Vagina (tissue), 2 donors: ENCODE measurements around the gene TFG.

Source experiments
- CTCF ChIP-seq, 3 experiments: fragments of 450-650 bp in 2 of 3; fragments of 200-600 bp in 1 of 3; sonication (generic) in 1 of 3; IDR thresholded peaks; one replicate each; pipeline ENCODE4 v1.5.1; 2017 to 2019; ENCODE audit warnings: antibody characterized with exemption in 3 of 3, mild to moderate bottlenecking in 2 of 3, moderate library complexity in 2 of 3
- POLR2AphosphoS5 ChIP-seq, 2 donors: sonication (generic); formaldehyde crosslinking; IDR thresholded peaks; one replicate each; pipeline ENCODE4 v1.9.0; 2017; ENCODE audit warnings: antibody characterized with exemption in 2 of 2, mild to moderate bottlenecking in 2 of 2, low read depth in 1 of 2; ENCODE audit not compliant: insufficient read depth in 1 of 2

DNA sequence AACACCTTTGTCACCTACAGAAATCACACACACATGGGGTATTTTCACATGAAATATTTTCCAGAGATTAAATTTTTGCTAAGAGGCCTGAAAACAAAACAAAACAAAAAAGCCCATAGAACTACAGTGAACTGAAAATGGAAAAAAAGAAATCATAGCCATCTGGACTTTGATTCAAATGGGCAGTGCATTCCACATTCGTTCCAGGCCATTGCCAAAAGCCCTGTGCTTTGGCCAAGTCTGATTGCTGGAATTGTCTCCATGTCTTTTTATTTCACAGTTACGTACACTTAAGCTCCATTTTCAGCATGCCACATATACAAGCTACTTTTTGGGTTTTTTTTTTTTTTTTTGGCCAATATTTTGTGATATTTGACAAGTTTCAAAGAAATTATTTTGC is 47.1 kb downstream of the TFG start:
- TF ChIP-seq CTCF (IDR thresholded peaks at IDR 0.05): no peak
- no peak for TF ChIP-seq POLR2AphosphoS5 (IDR thresholded peaks at IDR 0.05; ENCODE audit: insufficient read depth in 1 of 2, low read depth in 1 of 2)
